RPMI8226 (cell line): ENCODE data around the gene ERC1.

Experiments used
- DNase-seq: peaks from one replicate; pipeline ENCODE4 v3.0.0-alpha.2; 2015

Gene ERC1

DNA sequence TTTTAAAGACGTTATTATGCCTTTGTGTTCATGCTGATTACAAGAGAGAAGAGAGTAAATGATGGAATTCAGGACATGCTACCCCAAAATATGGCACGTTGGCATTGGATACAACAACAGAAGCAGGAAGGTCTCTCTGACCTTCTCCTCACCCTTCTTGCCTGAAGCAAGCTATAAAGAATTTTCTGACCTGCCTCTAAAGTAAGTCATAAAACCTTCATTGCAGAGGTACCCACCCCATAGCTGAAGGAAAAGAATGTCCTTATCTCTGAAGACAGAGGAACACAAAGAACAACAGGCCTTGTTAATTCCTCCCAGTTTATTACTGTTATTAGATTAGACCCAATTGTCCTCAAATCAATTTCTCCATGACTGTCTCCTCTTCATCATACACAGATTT is 427.1 kb downstream of the ERC1 start:
- no peak for DNase-seq

GRCh38 chr12:1419849-1420371 is 428.9 kb downstream of the ERC1 start:
- no peak for DNase-seq

DNA sequence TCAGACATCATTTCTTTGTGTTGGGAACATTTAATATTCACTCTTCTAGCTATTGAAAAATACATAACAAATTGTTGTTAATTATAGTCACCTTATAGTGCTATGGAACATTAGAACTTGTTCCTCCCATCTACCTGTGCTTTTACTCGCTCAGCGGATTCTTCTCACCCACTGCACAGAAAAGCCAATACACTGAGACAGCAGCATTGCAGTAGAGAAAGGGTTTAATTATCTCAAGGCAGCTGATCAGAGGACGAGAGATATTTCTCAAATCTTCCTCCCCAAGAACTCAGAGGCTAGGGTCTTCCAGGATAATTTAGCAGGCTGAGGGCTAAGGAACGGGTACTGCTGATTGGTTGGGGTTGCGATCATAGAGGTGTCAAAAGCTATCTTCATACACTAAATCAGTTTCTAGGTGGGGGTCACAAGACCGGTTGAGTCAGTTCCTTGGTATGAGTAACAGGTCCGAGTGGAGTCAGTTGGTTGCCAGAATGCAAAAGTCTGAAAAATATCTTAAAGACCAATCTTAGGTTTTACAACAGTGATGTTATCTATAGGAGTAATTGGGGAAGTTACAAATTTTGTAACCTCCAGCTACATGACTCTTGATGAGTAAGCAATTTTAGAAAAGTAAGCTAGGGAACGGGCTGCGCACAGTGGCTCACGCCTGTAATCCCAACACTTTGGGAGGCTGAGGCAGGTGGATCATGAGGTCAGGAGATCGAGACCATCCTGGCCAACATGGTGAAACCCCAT is 430.2 kb downstream of the ERC1 start:
- DNase-seq: no peak

DNA sequence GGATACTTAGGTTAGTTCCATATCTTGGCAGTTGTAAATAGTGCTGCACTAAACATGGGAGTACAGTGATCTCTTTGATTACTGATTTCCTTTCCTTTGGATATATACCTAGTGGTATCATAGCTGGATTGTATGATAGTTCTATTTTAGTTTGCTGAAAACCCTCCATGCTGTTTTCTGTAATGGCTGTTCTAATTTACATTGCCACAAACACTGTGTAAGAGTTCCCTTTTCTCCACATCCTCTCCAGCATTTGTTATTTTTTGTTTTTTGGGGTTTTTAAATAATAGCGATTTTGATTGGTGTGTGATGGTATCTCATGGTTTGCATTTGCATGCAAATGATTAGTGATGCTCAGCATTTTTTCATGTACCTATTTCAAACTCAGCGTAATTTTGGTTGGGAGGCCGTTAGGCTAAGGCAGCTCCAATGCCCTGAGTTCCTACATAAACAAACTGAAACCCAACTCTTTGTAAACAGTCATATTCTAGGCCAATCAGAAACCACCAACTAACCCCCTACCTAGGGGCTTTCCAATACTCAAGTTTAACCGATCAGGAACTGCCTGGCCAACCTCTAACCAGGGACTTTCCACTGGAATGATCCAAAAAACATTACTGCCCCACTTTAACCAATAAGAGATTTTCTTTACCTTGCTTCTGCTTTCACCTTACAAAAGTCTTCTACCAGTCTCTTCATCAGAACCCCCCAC is 431.7 kb downstream of the ERC1 start:
- no peak for DNase-seq

- DNase-seq: no peak
Observed at GRCh38 chr12:1424674-1425395, 433.8 kb downstream of the ERC1 start.

GRCh38 chr12:1425396-1425729 is 434.3 kb downstream of the ERC1 start:
- DNase-seq: no peak

- no peak for DNase-seq
Observed at GRCh38 chr12:1428671-1429070, 437.6 kb downstream of the ERC1 start.

- DNase-seq: no peak
Observed at GRCh38 chr12:1429980-1430379, 439.0 kb downstream of the ERC1 start.

DNA sequence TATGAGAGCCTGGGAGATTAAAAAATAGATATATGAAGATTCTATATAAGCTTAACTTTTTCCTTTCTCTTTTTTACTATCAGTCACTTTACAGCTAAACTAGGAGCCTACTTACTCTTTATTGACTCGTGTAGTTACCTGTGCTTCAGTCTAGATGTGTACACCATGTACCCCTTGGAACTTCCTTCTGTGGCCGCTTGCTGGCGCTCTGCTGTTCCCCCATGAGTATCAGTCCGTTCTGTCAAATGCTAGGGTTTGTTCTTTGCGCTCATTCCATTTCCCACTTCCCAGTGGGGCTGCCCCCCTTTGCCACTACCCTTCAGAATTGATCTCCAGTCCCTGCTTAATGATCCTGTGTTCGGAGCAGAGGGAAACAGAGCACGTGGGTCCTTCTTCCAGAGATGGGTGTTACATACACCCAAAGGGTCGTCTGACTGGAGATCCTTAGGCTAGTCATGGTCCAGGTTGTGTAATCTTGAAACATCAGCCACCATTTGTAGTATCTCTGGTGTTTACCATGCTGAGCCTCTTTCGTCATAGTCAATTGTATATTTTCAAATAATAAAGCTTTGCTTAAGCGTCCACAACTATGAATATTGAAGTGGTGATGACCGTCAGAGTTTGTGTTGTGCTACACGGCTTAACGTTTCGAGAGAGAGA is 443.4 kb downstream of the ERC1 start:
- DNase-seq: no peak

GRCh38 chr12:1435044-1435443 is 444.0 kb downstream of the ERC1 start:
- no peak for DNase-seq

DNA sequence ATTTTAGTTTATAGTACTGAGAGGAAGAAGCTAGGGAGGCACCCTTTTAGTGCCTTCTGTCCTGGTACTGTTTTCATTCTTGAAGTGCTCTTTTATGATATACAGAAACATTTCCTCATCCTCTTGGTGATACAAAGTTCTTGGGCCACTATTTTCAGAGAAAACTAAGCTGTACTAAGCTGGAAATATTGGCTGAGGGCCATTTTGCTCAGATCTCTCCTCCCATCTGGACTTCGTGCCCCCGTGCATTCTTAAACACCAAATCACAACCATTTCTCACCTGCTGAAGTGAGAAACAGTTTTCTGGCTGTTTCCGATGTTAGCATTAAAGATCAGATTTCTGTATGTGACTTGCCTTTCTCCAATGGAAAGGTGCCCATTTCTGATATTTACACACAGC is 444.4 kb downstream of the ERC1 start:
- DNase-seq: no peak

DNA sequence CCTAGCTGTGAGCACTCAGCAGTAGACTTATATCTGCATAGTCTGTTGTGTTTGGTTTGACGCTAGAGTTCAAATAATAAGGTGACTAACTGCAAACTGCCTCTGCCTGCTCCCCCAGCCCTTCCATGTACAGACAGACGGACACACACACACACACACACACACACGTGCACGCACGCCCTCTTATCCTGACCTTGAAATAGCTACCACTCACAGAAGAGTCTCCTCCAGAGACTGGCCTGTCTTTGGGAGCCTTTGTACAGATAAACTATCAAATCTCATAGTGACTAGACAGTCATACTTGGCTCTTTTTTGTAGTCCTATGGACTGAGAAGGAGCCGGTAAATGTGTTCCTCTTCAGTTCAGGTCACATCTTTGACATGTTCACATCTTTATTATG is 445.0 kb downstream of the ERC1 start:
- DNase-seq: no peak

- DNase-seq: no peak
Observed at GRCh38 chr12:1436981-1437380, 446.0 kb downstream of the ERC1 start.

GRCh38 chr12:1439201-1439600 is 448.2 kb downstream of the ERC1 start:
- DNase-seq: no peak

- DNase-seq: no peak
Observed at GRCh38 chr12:1439687-1440086, 448.7 kb downstream of the ERC1 start.

GRCh38 chr12:1443421-1444141 is 452.6 kb downstream of the ERC1 start:
- DNase-seq: no peak

- DNase-seq: no peak
Observed at GRCh38 chr12:1444142-1444516, 453.1 kb downstream of the ERC1 start.

DNA sequence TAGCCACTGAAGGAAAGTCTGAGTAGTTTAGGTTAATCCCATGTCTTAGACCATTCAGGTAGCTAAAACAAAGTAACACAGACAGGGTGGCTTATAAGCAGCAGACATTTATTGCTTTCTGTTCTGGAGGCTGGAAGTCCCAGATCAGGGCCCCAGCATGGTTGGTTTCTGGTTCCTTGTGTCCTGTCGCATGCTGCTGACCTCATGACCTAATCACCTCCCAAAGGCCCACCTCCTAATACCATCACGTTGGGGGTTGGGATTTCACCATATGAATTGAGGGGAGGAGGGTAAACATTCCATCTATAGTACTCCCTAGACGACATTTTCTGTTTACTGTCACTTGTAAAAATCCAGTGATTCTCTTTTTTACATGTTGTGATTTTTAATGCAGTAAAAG is 454.8 kb downstream of the ERC1 start:
- no peak for DNase-seq

DNA sequence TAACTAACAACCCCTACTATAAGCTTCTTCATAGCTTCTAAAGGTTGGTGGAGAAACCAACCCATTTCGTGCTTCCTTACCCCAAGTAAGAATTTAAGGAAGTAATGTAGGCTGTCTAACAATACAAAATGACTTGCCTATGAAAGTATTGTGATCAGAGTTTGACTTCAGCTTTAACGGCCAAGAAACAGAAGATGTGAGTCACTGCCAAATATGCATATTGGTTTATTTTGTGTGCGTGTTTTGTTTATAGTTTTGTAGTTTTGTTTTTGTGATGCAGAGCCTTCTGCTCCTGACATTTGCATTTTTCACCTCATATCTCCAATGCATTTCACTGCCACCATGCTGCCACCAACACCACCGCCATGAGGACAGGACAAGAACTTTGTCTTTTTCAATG is 457.3 kb downstream of the ERC1 start:
- no peak for DNase-seq

GRCh38 chr12:1453810-1454209 is 462.8 kb downstream of the ERC1 start:
- DNase-seq: no peak

DNA sequence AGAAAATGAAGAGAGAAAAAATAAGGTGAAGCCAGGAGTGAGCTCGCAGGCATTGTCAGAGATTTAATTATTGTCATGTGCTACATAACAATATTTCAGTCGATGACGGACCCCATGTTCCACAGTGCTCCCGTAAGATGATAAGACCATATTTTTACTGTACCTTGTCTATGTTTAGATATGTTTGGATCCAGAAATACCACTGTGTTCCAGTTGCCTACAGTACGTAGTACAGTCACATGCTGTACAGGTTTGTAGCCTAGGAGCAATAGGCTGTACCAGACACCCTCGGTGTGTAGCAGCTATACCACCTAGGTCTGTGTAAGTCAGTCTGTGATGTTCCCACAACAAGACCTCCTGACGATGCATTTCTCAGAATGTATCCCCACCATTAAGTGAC is 465.9 kb downstream of the ERC1 start:
- DNase-seq: no peak

DNA sequence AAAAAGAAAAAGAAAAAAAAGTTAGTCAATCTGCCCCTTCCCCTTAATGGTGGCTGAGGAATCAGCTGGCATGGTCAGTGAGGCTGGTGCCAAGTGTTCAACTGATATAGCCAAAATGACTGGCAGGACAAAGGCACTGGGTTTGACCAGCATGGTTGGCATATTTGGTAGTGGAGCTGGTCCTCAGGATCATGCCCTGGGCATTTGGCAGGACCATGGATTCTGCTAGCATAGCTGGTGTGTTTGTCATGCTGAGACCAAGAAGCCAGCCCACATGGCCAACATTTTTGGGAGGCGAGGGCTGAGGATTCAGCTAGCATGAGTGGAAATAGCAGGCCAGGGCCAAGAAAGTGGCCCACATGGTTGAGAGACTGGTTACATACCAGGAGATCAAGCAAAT is 466.9 kb downstream of the ERC1 start:
- no peak for DNase-seq

DNA sequence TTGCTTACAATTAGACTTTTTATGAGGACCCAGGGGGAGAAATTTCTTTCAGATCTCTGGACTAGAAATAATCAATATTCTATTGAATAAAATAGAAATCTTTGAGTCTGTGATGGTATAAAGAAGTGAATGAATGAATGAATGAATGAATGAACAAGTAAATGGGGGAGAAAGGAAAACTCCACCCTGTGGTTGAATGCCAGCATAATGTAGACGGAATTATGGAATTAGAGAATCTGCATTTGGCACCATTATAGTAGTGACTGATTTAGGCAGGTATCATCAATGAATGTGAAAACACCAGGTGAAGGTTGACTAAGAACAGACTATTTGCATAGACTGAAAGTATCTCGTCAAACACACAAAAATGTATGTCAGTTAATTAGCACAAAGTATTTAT is 468.3 kb downstream of the ERC1 start:
- no peak for DNase-seq
